Endothelial cell of umbilical vein (primary cell): ENCODE data around the gene AGPAT2. TPM values are rescaled to one million over a fixed set of nuclear protein-coding genes. Genes with fewer than 3 reads are reported as not detected.

Experiments used
- BruUV-seq: library from RNA; stranded (reverse); fragments of 400-500 nt; replicated peaks from 2 replicates; lab custom pipeline; 2021; lab: Mats Ljungman, UMichigan
- CTCF ChIA-PET: fragments of 300-600, 350-600 bp; sonication (Branson Sonifier 250); formaldehyde crosslinking; loops from one replicate; lab custom pipeline; 2021; ENCODE audit warnings: antibody characterized with exemption, inconsistent platforms; lab: Charles Lee
- POLR2A ChIA-PET: fragments of 300-600, 350-600 bp; sonication (Branson Sonifier 250); formaldehyde crosslinking; loops from one replicate; lab custom pipeline; 2021; ENCODE audit warnings: antibody characterized with exemption, inconsistent platforms; lab: Charles Lee
- DNase-seq: peaks from one replicate; pipeline ENCODE4 v3.0.0-alpha.2; 2011; ENCODE audit warnings: low read depth, low spot score
- FAIRE-seq: peaks from 2 replicates; lab custom pipeline; 2011; peaks lifted over from hg19 to GRCh38; lab: Jason Lieb, UNC
- H2AFZ ChIP-seq: 2 replicates; pipeline ENCODE4 v1.6.0; 2012; ENCODE audit warnings: low read depth, low read length, control low read depth, inconsistent platforms
- H3K27ac ChIP-seq: 2 replicates; pipeline ENCODE4 v1.5.1; 2011; ENCODE audit warnings: low read depth, mild to moderate bottlenecking, control low read depth, low read length, moderate library complexity; ENCODE audit not compliant: insufficient read depth
- H3K27me3 ChIP-seq, 2 experiments: 2 replicates each; pipeline versions ENCODE4 v1.6.0 to v1.6.1; 2011; ENCODE audit warnings: low read length in 2 of 2, mixed read lengths in 1 of 2; ENCODE audit not compliant: control insufficient read depth in 2 of 2, insufficient read depth in 2 of 2
- H3K36me3 ChIP-seq, 2 experiments: 2 replicates in 1 of 2; 3 replicates in 1 of 2; pipeline ENCODE4 v1.5.1; 2011; ENCODE audit warnings: low read length in 2 of 2, mild to moderate bottlenecking in 1 of 2, moderate library complexity in 1 of 2; ENCODE audit not compliant: control insufficient read depth in 2 of 2, insufficient read depth in 2 of 2; ENCODE audit errors: extremely low read depth in 1 of 2
- H3K4me1 ChIP-seq: 3 replicates; pipeline ENCODE4 v1.5.1; 2011; ENCODE audit warnings: mild to moderate bottlenecking, low read length; ENCODE audit not compliant: control insufficient read depth, insufficient read depth; ENCODE audit errors: extremely low read depth
- H3K4me2 ChIP-seq: 2 replicates; pipeline ENCODE4 v1.6.1; 2011; ENCODE audit warnings: low read length, control low read depth, mixed read lengths; ENCODE audit not compliant: insufficient read depth
- H3K4me3 ChIP-seq, 3 experiments: fragments of 200-600 bp in 1 of 3; sonication (generic), shearing (Covaris generic) in 1 of 3; replicated peaks in 1 of 3; 2 replicates each; pipeline ENCODE4 v1.5.1; 2011 to 2016; ENCODE audit warnings: control low read depth in 3 of 3, low read length in 3 of 3, mild to moderate bottlenecking in 2 of 3, inconsistent platforms in 1 of 3, low read depth in 1 of 3, moderate library complexity in 1 of 3; ENCODE audit not compliant: insufficient read depth in 1 of 3
- H3K79me2 ChIP-seq: 2 replicates; pipeline ENCODE4 v1.6.0; 2012; ENCODE audit warnings: low read length, inconsistent platforms; ENCODE audit not compliant: control insufficient read depth, insufficient read depth
- H3K9ac ChIP-seq: replicated peaks from 2 replicates; pipeline ENCODE3; 2011; ENCODE audit warnings: low read length, control low read depth; ENCODE audit not compliant: insufficient read depth; ENCODE audit errors: extremely low read depth
- H3K9me1 ChIP-seq: replicated peaks from 3 replicates; pipeline ENCODE4 v1.6.0; 2011; ENCODE audit warnings: mild to moderate bottlenecking, low read length; ENCODE audit not compliant: control insufficient read depth, insufficient read depth; ENCODE audit errors: extremely low read depth
- H3K9me3 ChIP-seq: replicated peaks from 2 replicates; pipeline ENCODE4 v1.5.1; 2012; ENCODE audit warnings: low read length, inconsistent platforms; ENCODE audit not compliant: control insufficient read depth, insufficient read depth
- H4K20me1 ChIP-seq: replicated peaks from 2 replicates; pipeline ENCODE3; 2011; ENCODE audit warnings: mild to moderate bottlenecking, low read length; ENCODE audit not compliant: control insufficient read depth, insufficient read depth; ENCODE audit errors: extremely low read depth
- CTCF ChIP-seq, 2 donors: IDR thresholded peaks; 1 replicate in 1 of 2; 2 replicates in 1 of 2; pipeline ENCODE4 v1.5.1; 2011; ENCODE audit warnings: low read length in 2 of 2, mild to moderate bottlenecking in 2 of 2, moderate library complexity in 2 of 2, control low read depth in 1 of 2, inconsistent platforms in 1 of 2, low read depth in 1 of 2; ENCODE audit not compliant: insufficient read depth in 1 of 2; ENCODE audit errors: extremely low read depth in 1 of 2
- EZH2 ChIP-seq: IDR thresholded peaks from 2 replicates; pipeline ENCODE4 v1.6.1; 2012; ENCODE audit warnings: borderline replicate concordance, low read depth, mild to moderate bottlenecking, moderate library complexity, low read length, inconsistent platforms; ENCODE audit not compliant: severe bottlenecking
- FOS ChIP-seq: IDR thresholded peaks from 2 replicates; pipeline ENCODE4 v1.6.1; 2011; ENCODE audit warnings: mild to moderate bottlenecking, low read length, moderate library complexity, borderline replicate concordance; ENCODE audit not compliant: insufficient read depth
- GATA2 ChIP-seq: IDR thresholded peaks from 2 replicates; pipeline ENCODE4 v1.7.0; 2011; ENCODE audit warnings: low read depth, mild to moderate bottlenecking, moderate library complexity, mixed read lengths, low read length; ENCODE audit not compliant: insufficient read length, insufficient read depth
- JUN ChIP-seq: IDR thresholded peaks from 2 replicates; pipeline ENCODE4 v1.6.1; 2011; ENCODE audit warnings: borderline replicate concordance, low read depth; ENCODE audit not compliant: insufficient read length, insufficient read depth
- MAX ChIP-seq: IDR thresholded peaks from 2 replicates; pipeline ENCODE4 v1.6.1; 2011; ENCODE audit not compliant: insufficient read depth, insufficient read length
- MYC ChIP-seq: IDR thresholded peaks from one replicate; pipeline ENCODE4 v1.6.1; 2011; ENCODE audit warnings: mild to moderate bottlenecking, low read depth, low read length
- POLR2A ChIP-seq: IDR thresholded peaks from 2 replicates; pipeline ENCODE4 v1.6.1; 2012; ENCODE audit warnings: low read depth, mild to moderate bottlenecking, control low read depth, low read length
- POLR2AphosphoS5 ChIP-seq: IDR thresholded peaks from 2 replicates; pipeline ENCODE4 v1.6.1; 2012; ENCODE audit warnings: low read depth, mild to moderate bottlenecking, control low read depth, low read length, moderate library complexity; ENCODE audit not compliant: insufficient read depth
- dilution Hi-C: fragments of 300-500 bp; cut with MboI; formaldehyde crosslinking; loops from one replicate; pipeline ENCODE4 v1.15.0; 2019; ENCODE audit warnings: low sequenced_read_pairs; ENCODE audit not compliant: extremely low pct_ligation_motif_present
- intact Hi-C: fragments of 100-400 bp; cut with micrococcal nuclease; formaldehyde crosslinking; loops from one replicate; pipeline ENCODE4 v1.10.0; 2022
- polyA plus RNA-seq, 4 experiments: library from polyadenylated mRNA; depleted of rRNA in 3 of 4; stranded (reverse) in 3 of 4; unstranded in 1 of 4; fragments of >200 nt; gene quantifications; 2 replicates each; pipeline versions ENCODE4 v1.2.1 to v1.2.3, GENCODE V29; 2011 to 2012; ENCODE audit warnings: missing spikeins in 1 of 4
- total RNA-seq: library from RNA; stranded (reverse); gene quantifications from 2 replicates; pipeline ENCODE4 v1.2.3, GENCODE V29; 2021

The AGPAT2 gene
- total and polyA plus RNA-seq, 2 donors (not counting 3 experiments of a cell fraction or from before 2014, with no cell fraction given), result 45.5 to 55.3 TPM

DNA sequence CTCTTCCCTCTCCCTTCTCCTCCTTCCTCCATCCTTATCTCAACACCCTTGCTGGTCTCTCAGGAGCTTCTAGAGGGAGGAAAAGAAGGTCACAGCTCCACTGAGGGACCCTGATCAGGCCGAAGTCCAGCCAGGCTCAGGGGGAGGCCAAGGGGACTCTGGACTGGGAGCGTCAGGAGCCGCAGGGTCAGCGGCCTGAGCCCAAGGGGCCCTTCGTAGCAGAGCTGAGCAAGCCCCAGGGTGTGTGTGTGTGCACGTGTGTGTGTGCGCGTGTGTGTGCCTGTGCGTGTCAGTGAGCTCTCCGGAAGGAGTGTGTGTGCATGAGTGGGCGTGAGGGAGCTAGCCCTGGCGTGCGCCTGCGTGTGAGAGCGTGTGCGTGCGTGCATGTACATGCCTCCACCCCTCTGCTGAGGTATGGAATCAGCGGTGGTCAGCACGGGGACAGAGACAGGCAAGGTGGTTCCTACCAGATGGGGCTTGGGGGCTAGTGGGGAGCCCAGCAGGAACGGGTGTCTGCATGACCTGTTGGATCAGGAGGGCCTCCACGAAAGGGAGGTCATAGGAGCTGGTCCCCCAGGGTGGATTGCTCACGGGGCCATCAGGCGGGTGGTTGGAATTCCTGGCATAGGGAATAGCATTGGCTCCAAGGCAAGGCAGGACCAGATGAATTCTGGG lies 10.0 kb upstream of the AGPAT2 start:
- peaks cover 5 to 6% of the 10 kb centered on the region in 2 experiments for H3K27me3 ChIP-seq
- no peaks in the 10 kb centered on the region for H3K79me2 ChIP-seq
- dilution Hi-C loops (no loop called here), intact Hi-C loops (no loop called here)
- H3K36me3 ChIP-seq, result no peaks in the 10 kb centered on the region
- BruUV-seq, result no TSS peak
- no peak for TF ChIP-seq CTCF (IDR thresholded peaks at IDR 0.05; ENCODE audit: extremely low read depth in 1 of 2, insufficient read depth in 1 of 2, low read depth in 1 of 2, low read length in 2 of 2)
- no peak for TF ChIP-seq POLR2A
- TF ChIP-seq FOS, result no peak
- no peak for TF ChIP-seq JUN
- no peak for TF ChIP-seq GATA2
- TF ChIP-seq MAX, result no peak
- TF ChIP-seq MYC, result no peak
- TF ChIP-seq EZH2, result no peak
- no peak for TF ChIP-seq POLR2AphosphoS5
- H3K9me3 ChIP-seq, result no peaks in the 10 kb centered on the region
- DNase-seq (no peak), FAIRE-seq (no peak)
- POLR2A ChIA-PET, result no interaction called here
- H3K9me1 ChIP-seq, result no peaks in the 10 kb centered on the region
- H3K4me2 ChIP-seq, result no peak overlapping the region
- no peak overlapping the region for H3K27ac ChIP-seq
- CTCF ChIA-PET, result interaction anchor here (1.0 to 1.3 kb wide), 2 partner anchors 10 to 31 kb away, joined by 3 to 5 read pairs; partner anchors contain the start of gene AGPAT2
- no peak overlapping the region for H2AFZ ChIP-seq
- peaks cover 6% of the 10 kb centered on the region for H3K4me1 ChIP-seq
- H4K20me1 ChIP-seq, result no peaks in the 10 kb centered on the region
- H3K4me3 ChIP-seq, result no peak overlapping the region
- no peak overlapping the region for H3K9ac ChIP-seq
